SU-DHL-6 (cell line): ENCODE measurements around the gene SINHCAF.

ENCODE experiments used
- H2AFZ ChIP-seq: fragments of 200-600 bp; sonication (generic); 2 replicates; pipeline ENCODE4 v1.6.1; 2014; ENCODE audit warnings: low read depth, mild to moderate bottlenecking, moderate library complexity, mixed read lengths, antibody characterized with exemption, low read length; ENCODE audit not compliant: severe bottlenecking
- H3F3A ChIP-seq: fragments of 200-600 bp; shearing (Covaris generic); 2 replicates; pipeline ENCODE4 v1.6.0; 2016; ENCODE audit warnings: antibody characterized with exemption, mild to moderate bottlenecking; ENCODE audit not compliant: insufficient read depth
- H3K27ac ChIP-seq: fragments of 200-600 bp; sonication (generic); 2 replicates; pipeline ENCODE4 v1.5.1; 2016; ENCODE audit warnings: low read depth, mild to moderate bottlenecking, low read length, moderate library complexity, mixed read lengths
- H3K27me3 ChIP-seq: fragments of 200-600 bp; sonication (generic), shearing (Covaris generic); 2 replicates; pipeline ENCODE4 v1.6.0; 2014; ENCODE audit warnings: mild to moderate bottlenecking, low read length
- H3K36me3 ChIP-seq: fragments of 200-600 bp; sonication (generic); 2 replicates; pipeline ENCODE4 v1.6.1; 2014; ENCODE audit warnings: mild to moderate bottlenecking, low read length, mixed read lengths
- H3K4me2 ChIP-seq: fragments of 300-600, 200-600 bp; shearing (Covaris generic), sonication (generic); 2 replicates; pipeline ENCODE4 v1.6.0; 2014; ENCODE audit warnings: low read length, low read depth, mild to moderate bottlenecking; ENCODE audit not compliant: poor library complexity, severe bottlenecking
- H3K4me3 ChIP-seq: fragments of 200-600 bp; sonication (generic); 2 replicates; pipeline ENCODE4 v1.5.1; 2014; ENCODE audit warnings: antibody characterized with exemption, low read length, mild to moderate bottlenecking, mixed read lengths; ENCODE audit not compliant: insufficient read depth, poor library complexity, severe bottlenecking
- H3K79me2 ChIP-seq: fragments of 200-600 bp; sonication (generic); 2 replicates; pipeline ENCODE4 v1.6.1; 2014; ENCODE audit warnings: mild to moderate bottlenecking, low read length, moderate library complexity; ENCODE audit not compliant: insufficient read depth
- H3K9ac ChIP-seq: fragments of 200-600 bp; sonication (generic); 2 replicates; pipeline ENCODE4 v1.7.0; 2014; ENCODE audit warnings: mild to moderate bottlenecking, low read length
- H3K9me2 ChIP-seq: fragments of 200-600 bp; sonication (generic); replicated peaks from 2 replicates; pipeline ENCODE4 v1.6.1; 2014; ENCODE audit warnings: low read length; ENCODE audit not compliant: insufficient read depth
- H3K9me3 ChIP-seq: fragments of 200-600 bp; sonication (generic); 2 replicates; pipeline ENCODE4 v1.6.1; 2014; ENCODE audit warnings: low read length, mixed read lengths; ENCODE audit not compliant: insufficient read depth
- H4K20me1 ChIP-seq: fragments of 200-600 bp; sonication (generic); 2 replicates; pipeline ENCODE4 v1.6.1; 2014; ENCODE audit warnings: low read depth, mild to moderate bottlenecking, antibody characterized with exemption, low read length, moderate library complexity, mixed read lengths
- EZH2phosphoT487 ChIP-seq: fragments of 200-600 bp; sonication (generic), shearing (Covaris generic); conservative IDR thresholded peaks from 2 replicates; pipeline ENCODE4 v1.6.1; 2018; ENCODE audit warnings: mild to moderate bottlenecking, antibody characterized with exemption, low read length, moderate library complexity, mixed read lengths
- TF ChIP-seq, protein P1 (sequence below): fragments of 200-600 bp; sonication (generic); IDR thresholded peaks from one replicate; pipeline ENCODE4 v1.5.1; 2017; ENCODE audit warnings: antibody characterized with exemption, mild to moderate bottlenecking, low read length, moderate library complexity; ENCODE audit not compliant: insufficient read depth, poor library complexity, severe bottlenecking

SINHCAF gene

GRCh38 chr12:31234053-31234840 lies 91.7 kb downstream of the SINHCAF start:
- no peaks in the 10 kb centered on the region for H3K9me2 ChIP-seq
- H3K9me3 ChIP-seq: no peaks in the 10 kb centered on the region
- H3K9ac ChIP-seq: no peak overlapping the region
- no peaks in the 10 kb centered on the region for H3F3A ChIP-seq
- no peak overlapping the region for H3K4me3 ChIP-seq
- H3K27ac ChIP-seq: no peak overlapping the region
- TF ChIP-seq, protein P1, sequence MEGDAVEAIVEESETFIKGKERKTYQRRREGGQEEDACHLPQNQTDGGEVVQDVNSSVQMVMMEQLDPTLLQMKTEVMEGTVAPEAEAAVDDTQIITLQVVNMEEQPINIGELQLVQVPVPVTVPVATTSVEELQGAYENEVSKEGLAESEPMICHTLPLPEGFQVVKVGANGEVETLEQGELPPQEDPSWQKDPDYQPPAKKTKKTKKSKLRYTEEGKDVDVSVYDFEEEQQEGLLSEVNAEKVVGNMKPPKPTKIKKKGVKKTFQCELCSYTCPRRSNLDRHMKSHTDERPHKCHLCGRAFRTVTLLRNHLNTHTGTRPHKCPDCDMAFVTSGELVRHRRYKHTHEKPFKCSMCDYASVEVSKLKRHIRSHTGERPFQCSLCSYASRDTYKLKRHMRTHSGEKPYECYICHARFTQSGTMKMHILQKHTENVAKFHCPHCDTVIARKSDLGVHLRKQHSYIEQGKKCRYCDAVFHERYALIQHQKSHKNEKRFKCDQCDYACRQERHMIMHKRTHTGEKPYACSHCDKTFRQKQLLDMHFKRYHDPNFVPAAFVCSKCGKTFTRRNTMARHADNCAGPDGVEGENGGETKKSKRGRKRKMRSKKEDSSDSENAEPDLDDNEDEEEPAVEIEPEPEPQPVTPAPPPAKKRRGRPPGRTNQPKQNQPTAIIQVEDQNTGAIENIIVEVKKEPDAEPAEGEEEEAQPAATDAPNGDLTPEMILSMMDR: no peak
- TF ChIP-seq EZH2phosphoT487: no peak
- H4K20me1 ChIP-seq: no peaks in the 10 kb centered on the region
- H3K4me2 ChIP-seq: no peak overlapping the region
- no peaks in the 10 kb centered on the region for H3K27me3 ChIP-seq
- no peaks in the 10 kb centered on the region for H3K79me2 ChIP-seq
- no peaks in the 10 kb centered on the region for H3K36me3 ChIP-seq
- H2AFZ ChIP-seq: no peak overlapping the region

GRCh38 chr12:31233061-31233730 lies 92.8 kb downstream of the SINHCAF start:
- no peak overlapping the region for H2AFZ ChIP-seq
- H3K36me3 ChIP-seq: no peaks in the 10 kb centered on the region
- H3F3A ChIP-seq: no peaks in the 10 kb centered on the region
- no peaks in the 10 kb centered on the region for H3K9me3 ChIP-seq
- H3K27me3 ChIP-seq: no peaks in the 10 kb centered on the region
- H3K4me3 ChIP-seq: no peak overlapping the region
- TF ChIP-seq, protein P1: no peak
- TF ChIP-seq EZH2phosphoT487: no peak
- H3K79me2 ChIP-seq: no peaks in the 10 kb centered on the region
- H3K9ac ChIP-seq: no peak overlapping the region
- no peak overlapping the region for H3K4me2 ChIP-seq
- no peaks in the 10 kb centered on the region for H3K9me2 ChIP-seq
- no peaks in the 10 kb centered on the region for H4K20me1 ChIP-seq
- no peak overlapping the region for H3K27ac ChIP-seq

DNA sequence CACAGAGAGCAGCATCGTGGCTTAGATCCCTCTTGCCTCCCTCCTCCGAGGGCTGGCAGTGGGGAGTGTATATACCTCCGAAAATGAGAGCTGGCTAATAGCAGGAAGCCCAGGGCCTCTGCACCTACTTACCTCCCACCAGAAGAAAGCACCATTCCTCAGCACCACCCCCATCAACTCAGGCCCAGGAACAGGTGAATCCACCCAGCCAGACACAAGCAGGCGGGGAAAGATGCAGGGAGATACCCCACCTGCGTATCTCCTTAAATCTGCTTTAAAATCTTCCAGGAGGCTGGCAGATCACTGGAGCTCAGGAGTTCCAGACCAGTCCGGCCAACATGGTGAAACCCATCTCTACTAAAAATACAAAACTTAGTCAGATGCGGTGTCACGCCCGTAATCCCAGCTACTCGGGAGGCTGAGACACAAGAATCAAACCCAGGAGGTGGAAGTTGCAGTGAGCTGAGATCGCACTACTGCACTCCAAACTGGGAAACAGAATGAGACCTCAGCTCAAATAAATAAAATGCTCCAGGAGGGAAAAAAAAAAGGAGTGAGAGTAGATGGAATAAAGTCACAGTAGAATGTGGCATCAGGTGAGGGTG lies 93.5 kb downstream of the SINHCAF start:
- no peaks in the 10 kb centered on the region for H3K27me3 ChIP-seq
- no peaks in the 10 kb centered on the region for H3K79me2 ChIP-seq
- no peak overlapping the region for H3K9ac ChIP-seq
- H3F3A ChIP-seq: no peaks in the 10 kb centered on the region
- H3K9me2 ChIP-seq: no peaks in the 10 kb centered on the region
- H3K4me3 ChIP-seq: no peak overlapping the region
- no peaks in the 10 kb centered on the region for H3K36me3 ChIP-seq
- no peaks in the 10 kb centered on the region for H4K20me1 ChIP-seq
- no peak overlapping the region for H3K27ac ChIP-seq
- H2AFZ ChIP-seq: no peak overlapping the region
- TF ChIP-seq EZH2phosphoT487: no peak
- TF ChIP-seq, protein P1: no peak
- no peaks in the 10 kb centered on the region for H3K9me3 ChIP-seq
- H3K4me2 ChIP-seq: no peak overlapping the region
